GM12878 (cell line): ENCODE measurements around the gene CKMT2. TPM values are rescaled to one million over a fixed set of nuclear protein-coding genes. Genes with fewer than 3 reads are reported as not detected.

Source experiments
- FOS ChIP-seq: IDR thresholded peaks from 3 replicates; pipeline ENCODE4 v1.6.1; 2011; ENCODE audit warnings: borderline replicate concordance; ENCODE audit not compliant: insufficient read length; ENCODE audit errors: extremely low read depth
- HDGF ChIP-seq: fragments of 450-650 bp; IDR thresholded peaks from 2 replicates; pipeline ENCODE4 v1.6.1; 2016; ENCODE audit warnings: antibody characterized with exemption
- KDM1A ChIP-seq: fragments of 200-600 bp; sonication (generic); IDR thresholded peaks from 2 replicates; pipeline ENCODE4 v1.6.1; 2016; ENCODE audit warnings: borderline replicate concordance
- KLF5 ChIP-seq: fragments of 450-650 bp; IDR thresholded peaks from 2 replicates; pipeline ENCODE4 v1.6.1; 2014; ENCODE audit warnings: mild to moderate bottlenecking; ENCODE audit not compliant: partially characterized antibody
- LARP7 ChIP-seq: fragments of 450-650 bp; IDR thresholded peaks from 2 replicates; pipeline ENCODE4 v1.6.1; 2017; ENCODE audit warnings: mild to moderate bottlenecking
- NFYB ChIP-seq: IDR thresholded peaks from 2 replicates; pipeline ENCODE4 v1.6.1; 2011; ENCODE audit warnings: low read depth, mild to moderate bottlenecking, low read length, improper control_type of control experiment, moderate library complexity; ENCODE audit not compliant: insufficient read depth
- NR2C2 ChIP-seq: IDR thresholded peaks from 2 replicates; pipeline ENCODE4 v1.6.1; 2011; ENCODE audit warnings: borderline replicate concordance, low read depth; ENCODE audit not compliant: control insufficient read depth, insufficient read length
- NR2F1 ChIP-seq: fragments of 450-650 bp; conservative IDR thresholded peaks from 2 replicates; pipeline ENCODE4 v1.6.1; 2017; ENCODE audit warnings: mild to moderate bottlenecking
- NRF1 ChIP-seq: conservative IDR thresholded peaks from 2 replicates; pipeline ENCODE4 v1.6.1; 2011; ENCODE audit warnings: mild to moderate bottlenecking, low read depth, low read length, improper control_type of control experiment
- PAX5 ChIP-seq: IDR thresholded peaks from 2 replicates; pipeline ENCODE4 v1.6.1; 2011; ENCODE audit warnings: low read depth, low read length, borderline replicate concordance
- PAX8 ChIP-seq: fragments of 450-650 bp; IDR thresholded peaks from 2 replicates; pipeline ENCODE4 v1.6.1; 2017; ENCODE audit warnings: mild to moderate bottlenecking, moderate library complexity
- RAD21 ChIP-seq: IDR thresholded peaks from 2 replicates; pipeline ENCODE4 v1.6.1; 2011; ENCODE audit warnings: mild to moderate bottlenecking, low read depth, low read length, moderate library complexity; ENCODE audit not compliant: insufficient read depth
- RUNX3 ChIP-seq: IDR thresholded peaks from 2 replicates; pipeline ENCODE4 v1.6.1; 2012; ENCODE audit warnings: low read length, inconsistent platforms
- SIN3A ChIP-seq: IDR thresholded peaks from 2 replicates; pipeline ENCODE4 v1.6.1; 2012; ENCODE audit warnings: low read depth, low read length, improper control_type of control experiment
- SMAD5 ChIP-seq: IDR thresholded peaks from 2 replicates; pipeline ENCODE4 v1.6.1; 2016; ENCODE audit warnings: antibody characterized with exemption, low read depth
- SMARCA5 ChIP-seq: fragments of 450-650 bp; IDR thresholded peaks from 2 replicates; pipeline ENCODE4 v1.6.1; 2017; ENCODE audit warnings: mild to moderate bottlenecking
- STAT1 ChIP-seq: fragments of 450-650 bp; conservative IDR thresholded peaks from 2 replicates; pipeline ENCODE4 v1.6.1; 2014; ENCODE audit warnings: antibody characterized with exemption, mild to moderate bottlenecking
- TCF12 ChIP-seq: IDR thresholded peaks from 2 replicates; pipeline ENCODE4 v1.6.1; 2011; ENCODE audit warnings: low read depth, mild to moderate bottlenecking, low read length
- YY1 ChIP-seq: IDR thresholded peaks from 2 replicates; pipeline ENCODE4 v1.6.1; 2011; ENCODE audit warnings: low read depth, mild to moderate bottlenecking, low read length
- ZNF274 ChIP-seq: IDR thresholded peaks from one replicate; pipeline ENCODE4 v1.8.0; 2011; ENCODE audit not compliant: insufficient read length, insufficient read depth
- ZNF384 ChIP-seq: IDR thresholded peaks from 2 replicates; pipeline ENCODE4 v1.6.1; 2012; ENCODE audit warnings: low read depth, mild to moderate bottlenecking, low read length, improper control_type of control experiment, borderline replicate concordance
- polyA plus RNA-seq, 11 experiments: library from polyadenylated mRNA; depleted of rRNA in 4 of 11; unstranded in 6 of 11; stranded (reverse) in 5 of 11; fragments of >200 nt; fragmentation: Nextera tagmentation in 4 of 11; fragmentation: Illumina TruSeq in 1 of 11; extraction: Ambion mirVana in 4 of 11; extraction: Trizol in 1 of 11; gene quantifications; 1 replicate in 1 of 11; 2 replicates in 10 of 11; pipeline versions ENCODE4 v1.2.1 to v1.2.3, GENCODE V29; 2011 to 2016; ENCODE audit warnings: inconsistent platforms in 2 of 11, missing spikeins in 2 of 11, low read depth in 1 of 11
- total RNA-seq, 4 experiments: library from RNA; depleted of rRNA in 3 of 4; stranded (reverse); fragments of >200 nt in 3 of 4; fragmentation: Illumina TruSeq in 1 of 4; extraction: Trizol in 1 of 4; gene quantifications; 2 replicates each; pipeline versions ENCODE4 v1.2.1 to v1.2.3, GENCODE V29; 2013 to 2021
- TF ChIP-seq, protein P1 (sequence below): fragments of 450-650 bp; IDR thresholded peaks from 2 replicates; pipeline ENCODE4 v1.6.1; 2017; ENCODE audit warnings: low read depth, mild to moderate bottlenecking, moderate library complexity
- TF ChIP-seq, protein P2 (sequence below): fragments of 450-650 bp; formaldehyde crosslinking; IDR thresholded peaks from 2 replicates; pipeline ENCODE4 v1.4.0; 2020; ENCODE audit warnings: mild to moderate bottlenecking, moderate library complexity
- TF ChIP-seq, protein P3 (sequence below): fragments of 450-650 bp; IDR thresholded peaks from 2 replicates; pipeline ENCODE4 v1.6.1; 2017; ENCODE audit warnings: mild to moderate bottlenecking
- TF ChIP-seq, protein P4 (sequence below): fragments of 450-650 bp; IDR thresholded peaks from 2 replicates; pipeline ENCODE4 v1.6.1; 2016; ENCODE audit warnings: mild to moderate bottlenecking

Gene CKMT2
- total and polyA plus RNA-seq, 10 of the 15 experiments (the other 5 are each of a cell fraction or from before 2014, with no cell fraction given), result 0.70 to 1.2 TPM; not detected in 8

DNA sequence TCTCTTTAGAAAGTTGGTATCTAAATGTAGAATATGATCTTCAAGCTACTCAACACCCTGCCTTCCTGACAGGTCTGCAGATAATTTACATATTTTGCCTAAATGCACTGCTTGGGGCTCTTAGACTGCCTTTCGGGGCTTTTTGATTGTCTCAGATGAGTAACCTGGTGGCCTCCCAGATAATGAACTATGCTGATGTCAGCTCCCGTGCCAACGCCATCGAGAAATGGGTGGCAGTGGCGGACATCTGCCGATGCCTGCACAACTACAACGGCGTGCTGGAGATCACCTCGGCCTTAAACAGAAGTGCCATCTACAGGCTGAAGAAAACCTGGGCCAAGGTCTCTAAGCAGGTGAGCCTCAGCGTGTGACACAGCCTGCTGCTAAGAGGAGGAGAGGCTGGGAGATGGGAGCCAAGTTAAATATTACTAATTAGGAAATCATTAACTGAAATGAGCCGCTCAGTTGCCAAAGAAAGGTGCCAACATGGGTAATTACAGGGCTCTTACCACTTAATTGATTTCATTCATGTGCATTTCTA lies 20.8 kb upstream of the CKMT2 start (continued):
- TF ChIP-seq, protein P1, sequence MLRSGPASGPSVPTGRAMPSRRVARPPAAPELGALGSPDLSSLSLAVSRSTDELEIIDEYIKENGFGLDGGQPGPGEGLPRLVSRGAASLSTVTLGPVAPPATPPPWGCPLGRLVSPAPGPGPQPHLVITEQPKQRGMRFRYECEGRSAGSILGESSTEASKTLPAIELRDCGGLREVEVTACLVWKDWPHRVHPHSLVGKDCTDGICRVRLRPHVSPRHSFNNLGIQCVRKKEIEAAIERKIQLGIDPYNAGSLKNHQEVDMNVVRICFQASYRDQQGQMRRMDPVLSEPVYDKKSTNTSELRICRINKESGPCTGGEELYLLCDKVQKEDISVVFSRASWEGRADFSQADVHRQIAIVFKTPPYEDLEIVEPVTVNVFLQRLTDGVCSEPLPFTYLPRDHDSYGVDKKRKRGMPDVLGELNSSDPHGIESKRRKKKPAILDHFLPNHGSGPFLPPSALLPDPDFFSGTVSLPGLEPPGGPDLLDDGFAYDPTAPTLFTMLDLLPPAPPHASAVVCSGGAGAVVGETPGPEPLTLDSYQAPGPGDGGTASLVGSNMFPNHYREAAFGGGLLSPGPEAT, result no peak
- TF ChIP-seq SIN3A (no peak), ZNF274 (no peak), RAD21 (no peak), STAT1 (no peak), NR2C2 (no peak), NFYB (no peak), HDGF (no peak), ZNF384 (no peak), NRF1 (no peak), YY1 (peak; percentile 59), LARP7 (no peak), TCF12 (0 out of 2 replicates have a peak, but pooled peaks have one; percentile 38), SMAD5 (no peak), SMARCA5 (no peak), PAX5 (peak; percentile 39; the same call in 1 of the 2 replicates), RUNX3 (no peak), PAX8 (no peak), KLF5 (no peak), NR2F1 (no peak), KDM1A (no peak), FOS (no peak)
- TF ChIP-seq, protein P2, sequence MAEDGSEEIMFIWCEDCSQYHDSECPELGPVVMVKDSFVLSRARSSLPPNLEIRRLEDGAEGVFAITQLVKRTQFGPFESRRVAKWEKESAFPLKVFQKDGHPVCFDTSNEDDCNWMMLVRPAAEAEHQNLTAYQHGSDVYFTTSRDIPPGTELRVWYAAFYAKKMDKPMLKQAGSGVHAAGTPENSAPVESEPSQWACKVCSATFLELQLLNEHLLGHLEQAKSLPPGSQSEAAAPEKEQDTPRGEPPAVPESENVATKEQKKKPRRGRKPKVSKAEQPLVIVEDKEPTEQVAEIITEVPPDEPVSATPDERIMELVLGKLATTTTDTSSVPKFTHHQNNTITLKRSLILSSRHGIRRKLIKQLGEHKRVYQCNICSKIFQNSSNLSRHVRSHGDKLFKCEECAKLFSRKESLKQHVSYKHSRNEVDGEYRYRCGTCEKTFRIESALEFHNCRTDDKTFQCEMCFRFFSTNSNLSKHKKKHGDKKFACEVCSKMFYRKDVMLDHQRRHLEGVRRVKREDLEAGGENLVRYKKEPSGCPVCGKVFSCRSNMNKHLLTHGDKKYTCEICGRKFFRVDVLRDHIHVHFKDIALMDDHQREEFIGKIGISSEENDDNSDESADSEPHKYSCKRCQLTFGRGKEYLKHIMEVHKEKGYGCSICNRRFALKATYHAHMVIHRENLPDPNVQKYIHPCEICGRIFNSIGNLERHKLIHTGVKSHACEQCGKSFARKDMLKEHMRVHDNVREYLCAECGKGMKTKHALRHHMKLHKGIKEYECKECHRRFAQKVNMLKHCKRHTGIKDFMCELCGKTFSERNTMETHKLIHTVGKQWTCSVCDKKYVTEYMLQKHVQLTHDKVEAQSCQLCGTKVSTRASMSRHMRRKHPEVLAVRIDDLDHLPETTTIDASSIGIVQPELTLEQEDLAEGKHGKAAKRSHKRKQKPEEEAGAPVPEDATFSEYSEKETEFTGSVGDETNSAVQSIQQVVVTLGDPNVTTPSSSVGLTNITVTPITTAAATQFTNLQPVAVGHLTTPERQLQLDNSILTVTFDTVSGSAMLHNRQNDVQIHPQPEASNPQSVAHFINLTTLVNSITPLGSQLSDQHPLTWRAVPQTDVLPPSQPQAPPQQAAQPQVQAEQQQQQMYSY (CRISPR knock-in tag), result no peak
- TF ChIP-seq, protein P3, sequence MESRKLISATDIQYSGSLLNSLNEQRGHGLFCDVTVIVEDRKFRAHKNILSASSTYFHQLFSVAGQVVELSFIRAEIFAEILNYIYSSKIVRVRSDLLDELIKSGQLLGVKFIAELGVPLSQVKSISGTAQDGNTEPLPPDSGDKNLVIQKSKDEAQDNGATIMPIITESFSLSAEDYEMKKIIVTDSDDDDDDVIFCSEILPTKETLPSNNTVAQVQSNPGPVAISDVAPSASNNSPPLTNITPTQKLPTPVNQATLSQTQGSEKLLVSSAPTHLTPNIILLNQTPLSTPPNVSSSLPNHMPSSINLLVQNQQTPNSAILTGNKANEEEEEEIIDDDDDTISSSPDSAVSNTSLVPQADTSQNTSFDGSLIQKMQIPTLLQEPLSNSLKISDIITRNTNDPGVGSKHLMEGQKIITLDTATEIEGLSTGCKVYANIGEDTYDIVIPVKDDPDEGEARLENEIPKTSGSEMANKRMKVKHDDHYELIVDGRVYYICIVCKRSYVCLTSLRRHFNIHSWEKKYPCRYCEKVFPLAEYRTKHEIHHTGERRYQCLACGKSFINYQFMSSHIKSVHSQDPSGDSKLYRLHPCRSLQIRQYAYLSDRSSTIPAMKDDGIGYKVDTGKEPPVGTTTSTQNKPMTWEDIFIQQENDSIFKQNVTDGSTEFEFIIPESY, result no peak
- TF ChIP-seq, protein P4, sequence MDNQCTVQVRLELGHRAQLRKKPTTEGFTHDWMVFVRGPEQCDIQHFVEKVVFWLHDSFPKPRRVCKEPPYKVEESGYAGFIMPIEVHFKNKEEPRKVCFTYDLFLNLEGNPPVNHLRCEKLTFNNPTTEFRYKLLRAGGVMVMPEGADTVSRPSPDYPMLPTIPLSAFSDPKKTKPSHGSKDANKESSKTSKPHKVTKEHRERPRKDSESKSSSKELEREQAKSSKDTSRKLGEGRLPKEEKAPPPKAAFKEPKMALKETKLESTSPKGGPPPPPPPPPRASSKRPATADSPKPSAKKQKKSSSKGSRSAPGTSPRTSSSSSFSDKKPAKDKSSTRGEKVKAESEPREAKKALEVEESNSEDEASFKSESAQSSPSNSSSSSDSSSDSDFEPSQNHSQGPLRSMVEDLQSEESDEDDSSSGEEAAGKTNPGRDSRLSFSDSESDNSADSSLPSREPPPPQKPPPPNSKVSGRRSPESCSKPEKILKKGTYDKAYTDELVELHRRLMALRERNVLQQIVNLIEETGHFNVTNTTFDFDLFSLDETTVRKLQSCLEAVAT, result peak; percentile 55; the same call in 1 of the 2 replicates
